Stimulated activated CD4-positive, alpha-beta T cell treated with anti-CD3 and anti-CD28 coated beads, Interleukin-4, amount 100 ng/mL, for 48 hours (primary cell): Measurements from ENCODE around the gene TSC22D1.
"Not testable (repeated sequence)": the region's sequence is repeated elsewhere in the genome, so short reads cannot be mapped to it uniquely, and the experiment has no call there.

Source experiments
- DNase-seq, 2 donors: peaks; one replicate each; pipeline ENCODE4 v3.0.0-alpha.2; 2020; ENCODE audit warnings: low read depth in 2 of 2

The TSC22D1 gene

DNA sequence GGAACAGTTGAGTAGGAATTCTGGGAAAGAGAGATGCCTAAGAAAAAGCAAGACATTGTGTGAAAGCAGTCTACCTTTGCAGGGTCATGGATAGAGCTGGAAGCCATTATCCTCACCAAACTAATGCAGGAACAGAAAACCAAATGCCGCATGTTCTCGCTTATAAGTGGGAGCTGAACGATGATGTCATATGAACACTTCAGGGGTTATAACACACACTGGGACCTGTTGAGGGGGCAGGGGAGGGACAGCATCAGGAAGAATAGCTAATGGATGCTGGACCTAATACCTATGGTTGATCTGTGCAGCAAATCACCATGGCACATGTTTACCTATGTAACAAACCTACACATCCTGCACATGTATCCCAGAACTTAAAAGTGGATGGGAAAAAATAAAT lies 69.9 kb downstream of the TSC22D1 start:
- DNase-seq = no peak

DNA sequence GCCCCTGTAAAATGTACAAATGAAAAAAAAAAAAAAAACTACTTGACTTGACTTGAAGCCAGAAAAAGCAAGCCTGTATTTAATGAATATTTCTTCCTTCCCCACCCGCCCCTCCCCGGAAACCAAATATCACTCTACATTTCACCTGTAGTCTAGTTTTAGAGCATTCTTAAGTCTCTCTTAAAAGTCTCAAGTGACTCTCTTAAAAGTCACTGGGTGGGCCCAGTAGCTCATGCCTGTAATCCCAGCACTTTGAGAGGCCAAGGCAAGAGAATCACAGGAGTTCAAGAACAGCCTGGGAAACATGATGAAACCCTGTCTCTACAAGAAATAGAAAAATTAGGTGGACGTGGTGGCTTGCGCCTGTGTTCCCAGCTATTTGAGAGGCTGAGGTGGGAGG lies 72.0 kb downstream of the TSC22D1 start:
- DNase-seq = no peak

- no peak for DNase-seq
These were observed 77.2 kb downstream of the TSC22D1 start for GRCh38 chr13:44498969-44499368.

DNA sequence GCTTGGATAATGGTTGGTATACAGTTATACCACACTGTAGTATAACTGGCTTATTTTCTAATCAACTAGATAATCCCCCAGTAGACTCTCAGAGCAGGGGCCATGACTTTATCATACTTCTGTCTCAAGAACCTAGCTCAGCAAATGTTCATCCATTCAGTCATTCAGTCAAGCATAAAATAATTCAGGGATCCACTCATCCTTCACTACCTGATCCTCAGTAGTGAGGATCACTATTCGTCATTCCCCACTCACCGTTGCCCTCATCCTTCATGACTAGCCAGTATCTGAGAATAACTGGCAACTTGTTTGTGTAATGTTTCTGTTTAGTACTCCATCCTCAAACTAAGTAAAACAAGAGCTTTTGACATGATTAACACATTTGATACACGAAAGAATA lies 77.6 kb downstream of the TSC22D1 start:
- no peak for DNase-seq

GRCh38 chr13:44497801-44498200 lies 78.3 kb downstream of the TSC22D1 start:
- no peak for DNase-seq

DNA sequence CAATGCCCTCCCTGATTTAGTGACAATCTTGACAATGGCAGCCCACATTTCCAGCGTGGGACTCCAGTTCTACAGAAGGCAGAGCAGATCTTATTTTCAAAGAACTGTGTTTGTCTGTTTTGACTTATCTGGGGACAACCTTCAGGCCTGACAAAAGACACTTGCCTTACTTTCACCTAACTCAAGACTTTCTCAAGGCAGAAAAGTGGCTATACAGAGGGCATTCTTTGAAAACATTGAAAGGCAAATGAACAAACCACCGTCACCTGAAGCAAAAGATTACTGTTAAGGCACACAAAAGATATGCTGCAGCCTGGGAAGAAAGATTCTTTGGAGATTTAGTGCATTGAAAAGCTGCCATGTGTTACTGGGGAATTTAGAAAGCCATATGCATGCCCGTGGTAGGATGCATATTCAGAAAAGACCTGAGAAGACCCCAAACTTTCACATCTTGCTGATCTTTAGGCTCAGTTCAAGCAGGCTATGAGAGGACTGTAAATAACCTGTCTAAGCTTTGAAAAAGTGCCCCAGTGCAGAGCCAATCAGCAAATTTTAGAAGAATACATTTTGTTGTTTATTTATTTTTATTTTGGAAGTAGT lies 82.8 kb downstream of the TSC22D1 start:
- DNase-seq = no peak

GRCh38 chr13:44489751-44490150 lies 86.4 kb downstream of the TSC22D1 start:
- DNase-seq = no peak

DNA sequence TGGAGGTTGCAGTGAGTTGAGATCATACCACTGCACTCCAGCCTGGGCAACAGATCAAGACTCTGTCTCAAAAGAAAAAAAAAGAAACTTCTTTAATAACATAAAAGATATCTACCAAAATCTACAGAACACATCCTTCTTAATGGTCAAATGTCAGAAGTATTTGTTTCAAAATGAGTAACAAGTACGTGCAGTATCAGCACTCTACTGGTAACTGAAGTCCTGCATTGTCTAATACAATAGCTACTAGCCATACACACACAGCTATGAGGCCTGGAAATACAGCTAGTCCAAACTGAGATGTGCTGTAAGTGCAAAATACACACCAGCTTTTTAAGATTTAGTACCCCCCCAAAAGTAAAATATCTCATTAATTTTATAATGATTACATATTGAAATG lies 88.1 kb downstream of the TSC22D1 start:
- no peak for DNase-seq

GRCh38 chr13:44484562-44485138 lies 91.5 kb downstream of the TSC22D1 start:
- DNase-seq = no peak

DNA sequence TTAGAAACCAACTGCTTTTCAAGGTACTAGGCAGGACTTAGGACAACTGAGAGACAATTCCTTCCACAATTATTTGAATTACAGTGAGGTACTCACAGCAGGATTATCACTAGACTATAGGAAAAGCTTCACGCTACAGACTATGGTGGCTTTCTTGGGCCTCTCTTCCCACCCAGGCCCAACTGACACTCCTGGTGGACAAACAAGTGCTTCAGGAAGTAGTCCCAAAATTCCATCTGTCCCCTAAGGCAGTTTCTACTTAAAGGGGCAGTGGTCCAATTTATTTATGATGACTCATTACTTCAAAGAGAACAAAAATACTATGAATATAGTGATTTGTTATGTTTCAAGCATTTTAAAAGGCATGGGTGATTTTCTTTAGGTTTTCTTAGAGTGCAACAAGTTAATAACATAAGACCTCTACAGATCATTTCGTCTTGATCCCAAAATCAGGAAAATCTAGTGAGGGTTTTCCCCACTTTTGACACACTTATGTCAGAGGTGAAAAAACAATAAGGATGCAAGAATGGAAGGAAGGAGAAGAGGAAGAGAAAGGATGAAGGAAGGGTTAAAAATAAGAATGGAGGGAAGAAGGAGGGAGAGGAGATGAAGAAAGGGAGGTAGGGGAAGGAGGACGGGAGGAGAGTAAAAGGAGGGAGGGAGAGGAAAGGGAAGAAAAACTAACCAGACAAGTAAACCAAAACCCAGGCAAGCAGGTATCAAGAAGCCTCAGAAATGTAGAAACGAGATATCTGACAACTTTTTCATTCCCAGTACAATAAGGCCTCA lies 101.8 kb downstream of the TSC22D1 start:
- DNase-seq = no peak

- no peak for DNase-seq
These were observed 104.4 kb downstream of the TSC22D1 start for GRCh38 chr13:44471686-44472085.

- DNase-seq = no peak
These were observed 105.2 kb downstream of the TSC22D1 start for GRCh38 chr13:44470638-44471562.

- DNase-seq = no peak
These were observed 107.3 kb downstream of the TSC22D1 start for GRCh38 chr13:44468874-44469273.

DNA sequence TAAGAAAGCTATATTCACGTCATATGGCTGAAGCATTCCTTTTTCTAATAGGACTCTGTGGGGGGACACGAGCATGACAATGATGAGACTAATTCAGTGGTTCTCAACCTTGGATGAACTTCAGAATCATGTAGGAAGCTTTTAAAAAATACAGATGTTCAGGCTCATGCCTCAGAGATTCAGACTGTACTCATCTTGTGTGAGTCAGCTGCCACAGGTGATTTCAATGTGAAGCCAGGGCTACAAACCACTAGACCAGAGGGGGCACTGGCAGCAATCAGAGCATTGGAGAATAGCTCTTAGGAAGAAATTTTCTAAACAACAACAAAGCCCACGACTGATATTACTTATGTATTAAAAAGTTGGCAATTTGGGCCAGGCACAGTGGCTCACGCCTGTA lies 110.8 kb downstream of the TSC22D1 start:
- no peak for DNase-seq

DNA sequence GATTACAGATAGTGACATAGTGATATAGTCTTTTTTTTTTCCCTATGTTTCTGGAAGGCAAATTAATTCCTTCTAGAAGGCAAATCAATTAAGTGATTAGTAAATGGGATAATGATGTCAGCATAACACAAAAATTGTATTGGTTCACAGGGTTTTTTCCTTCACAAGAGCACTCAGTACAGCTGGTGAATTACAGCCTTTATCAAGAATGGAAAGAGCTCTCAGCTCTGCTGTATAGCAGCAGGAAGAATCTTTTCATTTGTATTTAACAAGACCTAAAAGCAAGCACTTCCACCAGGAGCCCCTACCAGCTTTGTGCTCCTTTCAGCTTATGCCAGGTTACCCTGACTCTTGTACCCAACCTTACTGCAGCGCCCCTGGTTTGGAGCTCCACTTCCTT lies 111.7 kb downstream of the TSC22D1 start:
- DNase-seq = no peak

DNA sequence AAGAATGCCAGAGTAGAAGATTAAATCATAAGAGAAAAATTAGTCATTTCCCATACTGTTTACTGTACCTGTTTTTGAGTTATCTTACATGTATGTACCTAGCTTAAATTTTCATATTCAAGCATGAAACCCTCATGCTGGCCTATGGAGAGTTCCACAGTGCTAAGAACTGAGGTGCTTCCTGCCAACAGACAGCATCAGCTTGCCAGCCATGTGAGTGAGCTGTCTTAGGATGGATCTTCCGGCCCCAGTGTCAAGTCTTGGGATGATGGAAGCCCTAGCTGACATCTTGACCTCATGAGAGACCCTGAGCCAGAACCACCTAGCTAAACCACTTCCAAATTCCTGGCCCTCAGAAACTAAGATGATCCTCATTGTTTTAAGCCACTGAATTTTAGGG lies 112.4 kb downstream of the TSC22D1 start:
- DNase-seq = no peak

GRCh38 chr13:44459674-44460073 lies 116.5 kb downstream of the TSC22D1 start:
- no peak for DNase-seq

DNA sequence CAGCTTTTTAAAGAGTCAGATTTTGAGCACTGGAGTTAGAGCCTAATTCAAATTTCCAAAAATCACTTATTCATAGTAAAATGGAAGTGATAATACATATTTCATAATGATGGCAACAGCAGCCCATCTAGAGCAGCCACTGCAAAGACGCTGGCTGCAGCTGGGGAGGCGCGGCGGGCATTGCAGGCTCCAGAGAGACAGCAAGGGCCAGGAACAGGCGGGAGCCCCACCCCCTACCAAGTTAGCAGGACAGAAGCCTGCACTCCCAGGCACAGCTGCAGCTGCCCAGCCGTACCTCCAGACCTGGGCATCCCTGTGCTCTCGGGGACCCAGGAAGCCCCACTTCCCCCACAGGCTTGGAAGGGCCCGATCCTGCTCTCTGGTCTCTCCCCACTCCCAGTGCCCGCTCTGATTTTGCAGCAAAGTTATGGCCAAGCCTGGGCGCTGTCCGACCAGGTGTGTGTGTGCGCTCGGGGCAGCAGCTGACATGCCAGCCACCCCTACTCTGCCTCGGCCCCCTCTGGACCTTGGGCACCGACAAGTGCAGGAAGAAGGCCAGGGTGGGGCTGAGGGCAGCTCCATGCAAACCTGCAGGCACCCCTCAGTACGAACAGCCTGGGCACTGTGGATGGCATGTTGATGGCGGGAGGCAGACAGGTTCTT lies 117.7 kb downstream of the TSC22D1 start:
- DNase-seq = no peak

- DNase-seq = not testable (repeated sequence)
These were observed 119.9 kb downstream of the TSC22D1 start for GRCh38 chr13:44456212-44456611.

GRCh38 chr13:44455769-44456168 lies 120.4 kb downstream of the TSC22D1 start:
- no peak for DNase-seq

- no peak for DNase-seq
These were observed 122.2 kb downstream of the TSC22D1 start for GRCh38 chr13:44453881-44454280.

DNA sequence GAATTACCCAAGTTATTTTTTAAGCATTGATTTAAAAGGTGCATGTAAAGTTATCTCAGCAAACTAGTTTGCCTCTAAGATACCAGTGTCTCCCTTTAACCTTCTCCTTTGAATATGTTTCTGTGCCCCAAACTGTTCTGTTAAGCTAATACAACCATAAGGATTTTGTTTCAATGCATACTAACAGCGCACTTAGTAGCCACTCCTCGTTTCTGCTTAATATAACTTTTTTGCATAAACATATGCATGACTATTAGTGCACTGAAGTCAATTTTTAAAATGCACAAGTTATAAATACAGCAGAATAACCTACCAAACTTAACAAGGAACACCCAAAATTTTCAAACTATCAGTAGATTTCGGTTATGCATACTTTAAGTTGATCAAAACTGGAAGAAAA lies 123.1 kb downstream of the TSC22D1 start:
- DNase-seq = no peak
